ENCODE data around the gene NEDD4L. TPM values are rescaled to one million over a fixed set of nuclear protein-coding genes. Genes with fewer than 3 reads are reported as not detected.

The NEDD4L gene
- total RNA-seq, 4 donors from 2014 or later = 22.7 to 39.9 (median 34.7) TPM

DNA sequence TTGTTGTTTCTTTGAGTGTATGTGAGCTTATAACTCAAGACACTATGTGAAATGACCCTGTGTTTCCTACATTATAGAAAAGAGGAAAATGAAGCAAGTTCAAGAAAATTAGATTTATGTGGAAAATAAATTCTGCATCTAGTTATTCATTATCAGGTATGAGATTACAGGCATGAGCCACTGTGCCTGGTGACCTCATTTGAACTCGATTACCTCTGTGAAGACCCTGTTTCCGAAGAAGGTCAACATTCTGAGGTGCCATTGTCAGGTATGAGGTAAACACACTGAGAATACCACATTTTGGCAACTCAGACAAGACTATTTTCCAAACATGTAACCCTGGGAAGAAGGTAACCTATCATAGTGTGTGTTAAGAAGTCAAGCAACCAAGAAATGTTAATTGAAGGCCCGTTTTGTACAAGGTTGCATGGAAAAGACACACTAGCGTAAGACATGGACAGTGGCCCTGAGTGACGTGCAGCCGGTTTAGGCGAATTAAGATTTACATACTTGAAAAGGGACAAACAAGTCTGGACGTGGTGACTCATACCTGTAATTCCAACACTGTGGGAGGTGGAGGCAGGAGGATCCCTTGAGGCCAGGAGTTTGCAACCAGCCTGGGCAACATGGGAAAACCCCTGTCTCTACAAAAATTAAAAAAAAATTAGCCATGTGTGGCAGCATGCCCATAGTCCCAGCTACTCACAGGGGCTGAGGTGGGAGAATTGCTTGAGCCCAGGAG lies 186.6 kb downstream of the NEDD4L start:
- H3K9me3 ChIP-seq = no peaks in the 10 kb centered on the region
- H3K27me3 ChIP-seq = no peaks in the 10 kb centered on the region
- WGBS = 83% methylated on average over 8 of the region's 8 CpGs
- no peak for TF ChIP-seq EP300 (IDR thresholded peaks at IDR 0.05)
- TF ChIP-seq POLR2A (IDR thresholded peaks at IDR 0.05; ENCODE audit: low read depth) = no peak
- TF ChIP-seq POLR2AphosphoS5 (IDR thresholded peaks at IDR 0.05) = no peak
- TF ChIP-seq, protein P1, sequence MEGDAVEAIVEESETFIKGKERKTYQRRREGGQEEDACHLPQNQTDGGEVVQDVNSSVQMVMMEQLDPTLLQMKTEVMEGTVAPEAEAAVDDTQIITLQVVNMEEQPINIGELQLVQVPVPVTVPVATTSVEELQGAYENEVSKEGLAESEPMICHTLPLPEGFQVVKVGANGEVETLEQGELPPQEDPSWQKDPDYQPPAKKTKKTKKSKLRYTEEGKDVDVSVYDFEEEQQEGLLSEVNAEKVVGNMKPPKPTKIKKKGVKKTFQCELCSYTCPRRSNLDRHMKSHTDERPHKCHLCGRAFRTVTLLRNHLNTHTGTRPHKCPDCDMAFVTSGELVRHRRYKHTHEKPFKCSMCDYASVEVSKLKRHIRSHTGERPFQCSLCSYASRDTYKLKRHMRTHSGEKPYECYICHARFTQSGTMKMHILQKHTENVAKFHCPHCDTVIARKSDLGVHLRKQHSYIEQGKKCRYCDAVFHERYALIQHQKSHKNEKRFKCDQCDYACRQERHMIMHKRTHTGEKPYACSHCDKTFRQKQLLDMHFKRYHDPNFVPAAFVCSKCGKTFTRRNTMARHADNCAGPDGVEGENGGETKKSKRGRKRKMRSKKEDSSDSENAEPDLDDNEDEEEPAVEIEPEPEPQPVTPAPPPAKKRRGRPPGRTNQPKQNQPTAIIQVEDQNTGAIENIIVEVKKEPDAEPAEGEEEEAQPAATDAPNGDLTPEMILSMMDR (IDR thresholded peaks at IDR 0.05) = no peak
- H3K36me3 ChIP-seq = no peaks in the 10 kb centered on the region
- intact Hi-C loops (cut with DNase I) = loop anchor here (5.0 kb wide), 1 partner anchor 43 kb away; no protein-coding TSS in a partner anchor
- H3K4me3 ChIP-seq = no peak overlapping the region
- H3K27ac ChIP-seq (replicated peaks in 1 of 4) = no peak overlapping the region
- peak; percentile 72 for DNase-seq (ENCODE audit: extremely low spot score)
- peaks cover 0 to 18% (median 7%) of the 10 kb centered on the region in 4 donors for H3K4me1 ChIP-seq

DNA sequence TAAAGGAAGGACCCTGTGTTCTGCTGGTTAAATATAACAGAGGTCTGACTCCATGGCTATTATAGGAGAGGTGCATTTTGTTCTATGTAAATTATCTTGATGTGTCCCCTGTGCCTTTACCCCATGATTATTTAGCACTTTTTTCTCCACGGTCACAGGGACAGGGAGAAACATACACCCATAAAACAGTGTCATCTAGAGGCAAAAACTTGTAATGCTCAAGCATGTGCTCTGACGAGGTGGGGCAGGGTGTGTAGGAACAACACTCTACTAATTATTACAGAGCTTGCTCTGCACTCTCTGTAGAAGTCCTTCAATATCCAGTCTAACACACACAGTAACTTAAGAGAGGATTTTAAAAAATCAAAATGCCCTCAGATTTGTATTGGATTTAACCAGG lies 187.9 kb downstream of the NEDD4L start:
- WGBS = 74% methylated on average over 2 of the region's 2 CpGs
- TF ChIP-seq POLR2AphosphoS5 (IDR thresholded peaks at IDR 0.05) (no peak), EP300 (IDR thresholded peaks at IDR 0.05) (no peak), POLR2A (IDR thresholded peaks at IDR 0.05; ENCODE audit: low read depth) (no peak)
- TF ChIP-seq, protein P1 (IDR thresholded peaks at IDR 0.05) = peak; percentile 36 to 48 (median 40)

DNA sequence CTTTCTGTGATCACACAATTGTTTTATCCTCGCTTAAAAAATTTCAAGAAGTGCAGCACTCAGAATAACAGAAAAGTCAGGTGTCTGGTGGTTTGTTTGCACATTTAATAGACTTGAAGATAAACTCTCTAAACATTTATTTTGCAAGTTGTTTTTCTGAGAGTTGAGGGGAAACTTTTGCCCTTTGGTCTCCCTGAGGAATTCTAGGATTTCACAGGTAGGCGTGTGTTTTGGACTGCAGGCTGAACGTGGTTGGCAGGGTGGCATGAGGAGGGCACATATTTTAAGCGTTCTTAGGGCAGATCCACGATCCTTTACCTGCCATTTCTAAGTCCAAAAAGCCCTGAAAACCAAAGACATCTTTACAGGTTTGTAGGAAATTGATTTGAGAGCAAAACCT lies 188.6 kb downstream of the NEDD4L start:
- Histone ChIP-seq H3K4me1 (peaks cover 0 to 11% (median 6%) of the 10 kb centered on the region in 4 donors), H3K27ac (replicated peaks in 1 of 4) (no peak overlapping the region), H3K36me3 (no peaks in the 10 kb centered on the region), H3K9me3 (no peaks in the 10 kb centered on the region), H3K27me3 (no peaks in the 10 kb centered on the region), H3K4me3 (no peak overlapping the region)
- DNase-seq (ENCODE audit: extremely low spot score) = no peak
- WGBS = 91% methylated on average over 5 of the region's 5 CpGs
- TF ChIP-seq EP300 (IDR thresholded peaks at IDR 0.05) (no peak), POLR2AphosphoS5 (IDR thresholded peaks at IDR 0.05) (no peak), POLR2A (IDR thresholded peaks at IDR 0.05; ENCODE audit: low read depth) (no peak)
- TF ChIP-seq, protein P1 (IDR thresholded peaks at IDR 0.05) = no peak
- intact Hi-C loops (cut with DNase I) = loop anchor here (5.0 kb wide), 1 partner anchor 45 kb away; no protein-coding TSS in a partner anchor

More for the DNA sequence above, 187.9 kb downstream of the NEDD4L start:
- Histone ChIP-seq H3K27ac (replicated peaks in 1 of 4) (peak overlapping the region in 1 of 4 donors; percentile 48), H3K9me3 (no peaks in the 10 kb centered on the region), H3K27me3 (no peaks in the 10 kb centered on the region), H3K4me1 (peaks cover 0 to 14% (median 7%) of the 10 kb centered on the region in 4 donors), H3K36me3 (no peaks in the 10 kb centered on the region), H3K4me3 (no peak overlapping the region)
- no peak for DNase-seq (ENCODE audit: extremely low spot score)
- intact Hi-C loops (cut with DNase I) = loop anchor here (5.0 kb wide), 1 partner anchor 45 kb away; no protein-coding TSS in a partner anchor

DNA sequence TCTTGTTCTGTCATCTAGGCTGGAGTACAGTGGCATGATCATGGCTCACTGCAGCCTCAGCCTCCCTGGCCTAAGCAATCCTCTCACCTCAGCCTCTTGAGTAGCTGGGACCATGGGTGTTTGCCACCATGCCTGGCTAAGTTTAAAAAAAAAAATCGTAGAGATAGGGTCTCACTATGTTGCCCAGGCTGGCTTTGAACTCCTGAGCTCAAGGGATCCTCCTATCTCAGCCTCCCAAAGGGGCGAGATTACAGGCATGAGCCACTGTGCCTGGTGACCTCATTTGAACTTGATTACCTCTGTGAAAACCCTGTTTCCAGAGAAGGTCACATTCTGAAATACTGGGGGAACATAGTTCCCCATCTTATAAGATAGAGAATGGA lies 190.3 kb downstream of the NEDD4L start:
- intact Hi-C loops (cut with DNase I) = loop anchor here (5.0 kb wide), 1 partner anchor 47 kb away; no protein-coding TSS in a partner anchor
- TF ChIP-seq, protein P1 (IDR thresholded peaks at IDR 0.05) = no peak
- no peak for TF ChIP-seq POLR2AphosphoS5 (IDR thresholded peaks at IDR 0.05)
- no peak for TF ChIP-seq POLR2A (IDR thresholded peaks at IDR 0.05; ENCODE audit: low read depth)
- TF ChIP-seq EP300 (IDR thresholded peaks at IDR 0.05) = no peak
- no peaks in the 10 kb centered on the region for H3K36me3 ChIP-seq
- no peak overlapping the region for H3K4me3 ChIP-seq
- H3K4me1 ChIP-seq = peaks cover 0 to 11% (median 6%) of the 10 kb centered on the region in 4 donors
- no peaks in the 10 kb centered on the region for H3K27me3 ChIP-seq
- no peak overlapping the region for H3K27ac ChIP-seq (replicated peaks in 1 of 4)
- WGBS = 89% methylated on average over 2 of the region's 2 CpGs
- no peaks in the 10 kb centered on the region for H3K9me3 ChIP-seq
- peak; percentile 14 for DNase-seq (ENCODE audit: extremely low spot score)

All from esophagus muscularis mucosa (tissue), 4 donors.